Measurements from ENCODE around the gene TYK2. TPM values are rescaled to one million over a fixed set of nuclear protein-coding genes. Genes with fewer than 3 reads are reported as not detected.
A peak's percentile ranks its signal among the peaks of the same experiment; 100 is the strongest.
"Not testable (repeated sequence)": the region's sequence is repeated elsewhere in the genome, so short reads cannot be mapped to it uniquely, and the experiment has no call there.

Gene TYK2
- total RNA-seq, 3 donors from 2014 or later, result 196 to 226 (median 206) TPM

- DNase-seq, result no peak
- no peak overlapping the region for H3K4me3 Mint-ChIP-seq
- ATAC-seq, result no peak
- H3K9me3 Mint-ChIP-seq, result no peaks in the 10 kb centered on the region
- peaks cover 21% of the 10 kb centered on the region for H3K4me1 Mint-ChIP-seq (ENCODE audit: low read depth)
- H3K36me3 Mint-ChIP-seq (ENCODE audit: insufficient read depth), result peaks cover 2% of the 10 kb centered on the region
- H3K27me3 Mint-ChIP-seq (ENCODE audit: low read depth), result no peaks in the 10 kb centered on the region
Measured at GRCh38 chr19:10343495-10343894, 36.9 kb downstream of the TYK2 start.

- Mint-ChIP-seq H3K4me3 (peak overlapping the region; percentile 86), H3K9me3 (no peaks in the 10 kb centered on the region), H3K36me3 (ENCODE audit: insufficient read depth) (no peaks in the 10 kb centered on the region), H3K27me3 (ENCODE audit: low read depth) (no peaks in the 10 kb centered on the region), H3K4me1 (ENCODE audit: low read depth) (peaks cover 29% of the 10 kb centered on the region)
- ATAC-seq (no peak), DNase-seq (no peak)
Measured at GRCh38 chr19:10339977-10340376, 40.4 kb downstream of the TYK2 start.

GRCh38 chr19:10339380-10339960, 40.9 kb downstream of the TYK2 start, which contains the start of gene ICAM3:
TSS of gene ICAM3 (minus strand) at chr19:10339624. CDS start at chr19:10339614, 10 bp downstream.
- ATAC-seq (peak; percentile 93), DNase-seq (peak; percentile 44)
- Mint-ChIP-seq H3K36me3 (ENCODE audit: insufficient read depth) (no peaks in the 10 kb centered on the region), H3K4me3 (peak within 1 kb of the TSS; percentile 86), H3K27me3 (ENCODE audit: low read depth) (no peaks in the 10 kb centered on the region), H3K9me3 (no peaks in the 10 kb centered on the region), H3K4me1 (ENCODE audit: low read depth) (peaks cover 30% of the 10 kb centered on the region)

DNA sequence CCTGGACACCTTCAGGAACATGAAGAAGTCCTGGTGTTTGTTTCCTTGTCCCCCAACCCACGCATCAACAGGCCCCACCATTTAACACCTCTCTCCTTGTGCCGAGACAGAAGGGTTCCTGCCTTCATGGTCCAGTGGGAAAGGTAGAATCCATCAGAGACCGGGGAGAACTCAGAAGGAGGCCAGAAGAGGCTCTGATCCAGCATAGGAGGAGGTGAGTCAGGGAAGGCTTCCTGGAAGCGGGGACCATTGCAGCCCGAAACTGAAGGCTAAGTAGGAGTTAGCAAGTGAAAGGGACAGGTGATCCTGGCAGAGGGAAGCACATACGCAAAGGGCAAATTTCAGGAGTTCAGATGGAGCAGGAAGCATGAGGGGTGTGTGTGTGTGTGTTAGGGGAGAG, 41.4 kb downstream of the TYK2 start:
- no peaks in the 10 kb centered on the region for H3K9me3 Mint-ChIP-seq
- peak; percentile 25 to 27 for ATAC-seq

GRCh38 chr19:10336725-10337124, 43.6 kb downstream of the TYK2 start:
- ATAC-seq; H3K36me3 Mint-ChIP-seq (ENCODE audit: insufficient read depth); H3K4me3 Mint-ChIP-seq; H3K27me3 Mint-ChIP-seq (ENCODE audit: low read depth); H3K9me3 Mint-ChIP-seq; DNase-seq: not testable (repeated sequence)
- peaks cover 50% of the 10 kb centered on the region for H3K4me1 Mint-ChIP-seq (ENCODE audit: low read depth)

More for the DNA sequence above, 41.4 kb downstream of the TYK2 start:
- no peak for DNase-seq
- Mint-ChIP-seq H3K27me3 (ENCODE audit: low read depth) (no peaks in the 10 kb centered on the region), H3K4me1 (ENCODE audit: low read depth) (peaks cover 34% of the 10 kb centered on the region), H3K36me3 (ENCODE audit: insufficient read depth) (no peaks in the 10 kb centered on the region), H3K4me3 (peak overlapping the region; percentile 86)

DNA sequence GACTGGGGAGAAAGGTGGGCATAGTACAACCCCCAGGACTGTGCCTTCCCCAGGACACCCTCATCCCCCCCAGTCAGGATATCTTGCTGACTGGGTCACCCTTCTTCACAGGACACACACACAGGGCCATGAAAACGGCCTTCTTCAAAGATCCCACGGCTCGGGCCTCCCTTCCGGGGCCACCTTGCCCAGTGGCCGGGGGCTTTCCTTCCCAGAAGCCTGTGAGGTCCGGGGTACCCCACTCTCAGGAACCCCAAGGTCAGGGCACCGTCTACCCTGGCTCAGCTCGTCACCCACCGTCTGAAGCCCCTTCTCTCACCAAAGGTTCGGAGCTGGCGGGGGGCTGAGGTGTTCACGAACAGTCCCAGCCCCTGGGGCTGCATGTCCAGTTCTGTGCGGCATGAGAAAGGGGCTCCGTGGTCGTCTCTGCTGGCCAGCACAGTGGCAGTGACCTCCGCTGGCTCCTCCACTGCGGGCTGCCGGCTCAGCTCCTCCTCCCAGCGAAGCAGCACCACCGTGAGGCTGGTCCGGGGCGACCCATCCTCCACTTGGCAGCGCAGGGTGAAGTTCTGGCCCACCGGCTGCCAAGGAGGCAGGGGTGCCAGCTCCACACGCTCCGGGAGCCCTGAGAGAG, 44.9 kb downstream of the TYK2 start:
- H3K27me3 Mint-ChIP-seq (ENCODE audit: low read depth), result no peaks in the 10 kb centered on the region
- H3K4me1 Mint-ChIP-seq (ENCODE audit: low read depth), result peaks cover 47% of the 10 kb centered on the region
- ATAC-seq (no peak), DNase-seq (no peak)
- H3K9me3 Mint-ChIP-seq, result no peaks in the 10 kb centered on the region
- H3K36me3 Mint-ChIP-seq (ENCODE audit: insufficient read depth), result peaks cover 2% of the 10 kb centered on the region
- H3K4me3 Mint-ChIP-seq, result no peak overlapping the region

- H3K36me3 Mint-ChIP-seq (ENCODE audit: insufficient read depth), result peaks cover 6% of the 10 kb centered on the region
- H3K4me1 Mint-ChIP-seq (ENCODE audit: low read depth), result peaks cover 43% of the 10 kb centered on the region
- H3K4me3 Mint-ChIP-seq, result no peak overlapping the region
- H3K27me3 Mint-ChIP-seq (ENCODE audit: low read depth), result no peaks in the 10 kb centered on the region
- ATAC-seq, result no peak
- no peak for DNase-seq
- H3K9me3 Mint-ChIP-seq, result no peaks in the 10 kb centered on the region
Measured at GRCh38 chr19:10334588-10335351, 45.6 kb downstream of the TYK2 start.

DNA sequence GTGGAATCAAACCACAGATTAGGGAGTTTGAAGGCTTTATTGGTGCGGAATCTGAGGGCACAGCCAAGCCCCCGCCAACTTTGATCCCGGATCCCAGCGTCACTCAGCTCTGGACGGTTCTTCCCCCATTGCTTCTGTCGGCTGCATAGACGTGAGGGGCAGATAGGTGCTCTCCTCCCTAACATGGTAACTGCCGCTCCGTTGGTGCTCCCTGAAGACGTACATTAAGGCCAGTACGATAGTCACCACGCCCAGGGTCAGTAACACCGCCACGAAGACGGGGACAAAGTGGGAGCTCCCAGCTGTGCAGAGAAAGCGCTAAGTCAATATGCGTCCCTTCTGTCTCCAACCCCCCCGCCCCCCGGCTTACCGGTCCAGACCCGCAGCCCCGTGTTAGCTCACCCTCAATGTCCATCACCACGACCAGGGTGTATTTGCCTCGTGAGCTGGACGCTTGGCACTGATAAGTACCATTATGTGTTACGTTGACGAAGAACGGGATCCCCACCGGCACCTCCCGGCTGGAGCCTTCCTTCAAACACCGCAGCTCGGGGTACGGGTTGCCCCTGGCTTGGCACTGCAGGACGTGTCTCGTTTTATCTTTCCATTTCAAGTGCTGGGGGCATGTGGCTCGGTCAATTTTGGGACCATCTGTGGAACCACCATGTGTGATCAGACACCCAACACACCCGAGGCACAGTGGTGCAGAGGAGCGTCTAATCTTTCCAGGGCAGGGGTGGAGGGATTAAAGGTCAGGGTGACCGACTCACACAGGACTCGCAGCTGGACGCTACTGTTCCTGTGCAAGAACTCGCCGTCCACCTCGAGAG, 46.4 kb downstream of the TYK2 start:
- H3K27me3 Mint-ChIP-seq (ENCODE audit: low read depth), result no peaks in the 10 kb centered on the region
- H3K4me1 Mint-ChIP-seq (ENCODE audit: low read depth), result peaks cover 35% of the 10 kb centered on the region
- no peak for DNase-seq
- no peaks in the 10 kb centered on the region for H3K9me3 Mint-ChIP-seq
- H3K4me3 Mint-ChIP-seq, result peak overlapping the region; percentile 96
- peak; percentile 1 for ATAC-seq
- H3K36me3 Mint-ChIP-seq (ENCODE audit: insufficient read depth), result peaks cover 9% of the 10 kb centered on the region

- H3K9me3 Mint-ChIP-seq, result no peaks in the 10 kb centered on the region
- DNase-seq (peak; percentile 98), ATAC-seq (peak; percentile 93 to 96)
- no peaks in the 10 kb centered on the region for H3K27me3 Mint-ChIP-seq (ENCODE audit: low read depth)
- H3K4me3 Mint-ChIP-seq, result peak within 1 kb of the TSS; percentile 96
- H3K36me3 Mint-ChIP-seq (ENCODE audit: insufficient read depth), result peaks cover 9% of the 10 kb centered on the region
- peaks cover 26% of the 10 kb centered on the region for H3K4me1 Mint-ChIP-seq (ENCODE audit: low read depth)
Measured at GRCh38 chr19:10332965-10333757, 47.2 kb downstream of the TYK2 start, which contains the start of gene RAVER1. TSS of gene RAVER1 (minus strand) at chr19:10333529. CDS start at chr19:10333507, 22 bp downstream.

GRCh38 chr19:10332158-10332964, 48.0 kb downstream of the TYK2 start:
- Mint-ChIP-seq H3K4me1 (ENCODE audit: low read depth) (peaks cover 25% of the 10 kb centered on the region), H3K27me3 (ENCODE audit: low read depth) (no peaks in the 10 kb centered on the region), H3K36me3 (ENCODE audit: insufficient read depth) (peaks cover 9% of the 10 kb centered on the region), H3K9me3 (no peaks in the 10 kb centered on the region), H3K4me3 (peak overlapping the region; percentile 96)
- ATAC-seq, result no peak
- DNase-seq, result no peak

DNA sequence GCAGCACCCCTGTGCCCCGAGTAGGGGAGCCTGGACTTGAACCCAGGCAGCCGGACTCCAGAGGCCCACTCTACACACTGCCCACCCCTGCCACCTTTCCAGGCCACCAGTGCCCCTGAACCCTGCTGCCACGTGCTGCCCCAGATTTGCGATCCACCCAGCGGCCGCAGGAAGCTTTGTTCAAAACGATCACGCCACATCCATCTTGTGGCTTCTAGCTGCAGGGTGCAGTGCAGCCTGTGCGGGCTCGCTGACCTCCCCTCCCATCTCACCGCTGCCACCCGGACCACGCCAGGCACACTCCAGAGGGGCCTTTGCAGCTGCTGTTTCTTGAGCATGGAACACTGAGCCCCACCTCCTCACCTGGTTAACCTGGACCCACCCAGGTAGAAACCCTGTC, 50.8 kb downstream of the TYK2 start:
- Mint-ChIP-seq H3K4me1 (ENCODE audit: low read depth) (peaks cover 21% of the 10 kb centered on the region), H3K27me3 (ENCODE audit: low read depth) (no peaks in the 10 kb centered on the region), H3K9me3 (no peaks in the 10 kb centered on the region), H3K36me3 (ENCODE audit: insufficient read depth) (peaks cover 9% of the 10 kb centered on the region), H3K4me3 (no peak overlapping the region)
- DNase-seq (no peak), ATAC-seq (no peak)

DNA sequence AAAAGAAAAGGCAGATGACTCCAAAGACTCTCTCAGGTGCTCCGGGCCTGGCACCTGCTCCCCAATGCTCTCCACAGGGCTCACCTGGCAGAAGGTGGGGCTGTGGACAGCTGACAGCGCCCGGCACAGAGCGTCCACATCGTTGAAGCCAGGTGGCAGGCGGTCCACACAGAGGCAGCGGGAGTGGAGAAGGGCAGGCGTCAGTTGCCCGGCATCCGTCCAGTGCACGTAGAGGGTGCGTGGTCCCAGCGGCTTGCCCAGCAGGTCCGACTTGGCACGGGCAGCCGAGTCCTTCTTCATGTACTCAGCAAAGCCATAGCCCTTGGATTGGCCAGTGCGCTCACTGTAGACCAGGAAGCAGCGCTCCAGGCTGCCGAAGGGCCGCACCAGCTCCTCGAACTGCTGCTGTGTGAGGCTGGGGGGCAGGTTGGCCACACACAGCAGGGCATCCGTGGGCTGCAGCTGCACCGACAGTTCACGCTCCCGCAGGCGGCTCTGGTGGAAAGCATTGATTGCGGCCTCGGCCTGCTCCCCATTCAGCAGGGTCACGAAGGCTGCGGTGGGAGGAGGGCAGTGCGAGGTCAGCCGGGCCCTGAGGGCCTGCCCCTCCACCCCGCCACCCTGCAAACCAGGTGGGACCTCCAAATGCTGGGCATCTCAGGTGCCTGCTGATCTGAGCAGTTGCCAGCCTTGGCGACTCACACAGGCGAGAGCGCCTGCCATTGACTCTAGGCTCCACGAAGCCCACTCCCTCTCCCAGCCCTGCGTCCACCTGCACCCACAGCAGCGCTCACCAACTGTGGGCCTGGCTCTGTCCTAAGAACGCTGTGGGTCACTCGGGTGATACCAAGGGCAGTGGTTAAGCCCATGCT, 51.6 kb downstream of the TYK2 start:
- no peak overlapping the region for H3K4me3 Mint-ChIP-seq
- H3K4me1 Mint-ChIP-seq (ENCODE audit: low read depth), result peaks cover 16% of the 10 kb centered on the region
- H3K27me3 Mint-ChIP-seq (ENCODE audit: low read depth), result no peaks in the 10 kb centered on the region

More for the DNA sequence above, 51.6 kb downstream of the TYK2 start:
- Mint-ChIP-seq H3K9me3 (no peaks in the 10 kb centered on the region), H3K36me3 (ENCODE audit: insufficient read depth) (peaks cover 9% of the 10 kb centered on the region)
- DNase-seq (no peak), ATAC-seq (no peak)

Measured in activated T-cell treated with anti-CD3 and anti-CD28 coated beads, Interleukin-2, amount 50 U/mL, for 4 hours (primary cell).